ENCODE data around the gene NT5DC2.

NT5DC2 gene

GRCh38 chr3:52503788-52504424 lies 29.8 kb downstream of the NT5DC2 start:
- Histone ChIP-seq H3K9me3 (ENCODE audit: low read depth, low read length) (no peaks in the 10 kb centered on the region), H3K4me3 (no peak overlapping the region), H3K9ac (ENCODE audit: insufficient read length) (no peak overlapping the region), H3K27ac (no peak overlapping the region), H3K36me3 (ENCODE audit: insufficient read depth, low read length) (no peaks in the 10 kb centered on the region)
- TF ChIP-seq POLR2AphosphoS5 (IDR thresholded peaks at IDR 0.05; ENCODE audit: borderline replicate concordance, low read depth, low read length) (no peak), FOXP2 (optimal IDR thresholded peaks at IDR 0.05; ENCODE audit: control extremely low read depth, extremely low read length, insufficient read depth) (no peak), EZH2 (IDR thresholded peaks at IDR 0.05) (no peak)
- no peak for DNase-seq (ENCODE audit: low read depth, low spot score)

DNA sequence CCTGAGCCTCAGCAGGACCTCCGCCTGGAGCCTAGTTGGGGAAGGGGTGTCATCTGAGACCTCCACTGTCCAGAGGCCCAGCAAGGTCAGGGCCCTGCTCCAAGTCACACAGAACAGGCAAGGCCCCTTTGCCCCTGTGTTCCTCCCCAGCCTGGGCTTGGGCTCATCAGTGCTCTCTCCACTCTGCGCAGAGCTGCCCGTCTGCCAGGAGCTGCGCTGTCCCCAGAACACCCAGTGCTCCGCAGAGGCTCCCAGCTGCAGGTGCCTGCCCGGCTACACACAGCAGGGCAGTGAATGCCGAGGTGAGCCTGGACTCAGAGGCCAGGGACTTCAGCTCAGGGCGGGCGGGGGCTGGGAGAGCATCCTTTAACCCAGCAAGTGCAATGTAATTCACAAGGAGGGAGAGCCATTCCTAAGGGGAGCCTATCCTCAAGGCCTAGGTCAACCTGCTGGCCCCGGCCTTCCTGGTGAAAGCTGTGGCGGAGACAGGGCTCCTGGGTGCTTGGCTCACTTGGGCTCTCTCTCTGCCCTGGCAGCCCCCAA lies 30.8 kb downstream of the NT5DC2 start:
- Histone ChIP-seq H3K36me3 (ENCODE audit: insufficient read depth, low read length) (no peaks in the 10 kb centered on the region), H3K4me3 (no peak overlapping the region), H3K9ac (ENCODE audit: insufficient read length) (no peak overlapping the region), H3K9me3 (ENCODE audit: low read depth, low read length) (no peaks in the 10 kb centered on the region), H3K27ac (no peak overlapping the region)
- no peak for TF ChIP-seq FOXP2 (optimal IDR thresholded peaks at IDR 0.05; ENCODE audit: control extremely low read depth, extremely low read length, insufficient read depth)
- no peak for TF ChIP-seq EZH2 (IDR thresholded peaks at IDR 0.05)
- TF ChIP-seq POLR2AphosphoS5 (IDR thresholded peaks at IDR 0.05; ENCODE audit: borderline replicate concordance, low read depth, low read length): no peak
- no peak for DNase-seq (ENCODE audit: low read depth, low spot score)

GRCh38 chr3:52502001-52502400 lies 31.7 kb downstream of the NT5DC2 start:
- Histone ChIP-seq H3K4me3 (no peak overlapping the region), H3K9ac (ENCODE audit: insufficient read length) (no peak overlapping the region), H3K27ac (no peak overlapping the region), H3K9me3 (ENCODE audit: low read depth, low read length) (no peaks in the 10 kb centered on the region), H3K36me3 (ENCODE audit: insufficient read depth, low read length) (no peaks in the 10 kb centered on the region)
- no peak for DNase-seq (ENCODE audit: low read depth, low spot score)
- TF ChIP-seq FOXP2 (optimal IDR thresholded peaks at IDR 0.05; ENCODE audit: control extremely low read depth, extremely low read length, insufficient read depth) (no peak), POLR2AphosphoS5 (IDR thresholded peaks at IDR 0.05; ENCODE audit: borderline replicate concordance, low read depth, low read length) (no peak), EZH2 (IDR thresholded peaks at IDR 0.05) (no peak)

GRCh38 chr3:52501046-52501445 lies 32.6 kb downstream of the NT5DC2 start:
- H3K4me3 ChIP-seq: no peak overlapping the region
- H3K36me3 ChIP-seq (ENCODE audit: insufficient read depth, low read length): no peaks in the 10 kb centered on the region
- no peaks in the 10 kb centered on the region for H3K9me3 ChIP-seq (ENCODE audit: low read depth, low read length)
- no peak overlapping the region for H3K27ac ChIP-seq
- DNase-seq (ENCODE audit: low read depth, low spot score): no peak
- no peak overlapping the region for H3K9ac ChIP-seq (ENCODE audit: insufficient read length)
- no peak for TF ChIP-seq EZH2 (IDR thresholded peaks at IDR 0.05)
- TF ChIP-seq POLR2AphosphoS5 (IDR thresholded peaks at IDR 0.05; ENCODE audit: borderline replicate concordance, low read depth, low read length): no peak
- TF ChIP-seq FOXP2 (optimal IDR thresholded peaks at IDR 0.05; ENCODE audit: control extremely low read depth, extremely low read length, insufficient read depth): no peak

- Histone ChIP-seq H3K9ac (ENCODE audit: insufficient read length) (no peak overlapping the region), H3K27ac (no peak overlapping the region), H3K9me3 (ENCODE audit: low read depth, low read length) (no peaks in the 10 kb centered on the region), H3K4me3 (no peak overlapping the region), H3K36me3 (ENCODE audit: insufficient read depth, low read length) (no peaks in the 10 kb centered on the region)
- TF ChIP-seq POLR2AphosphoS5 (IDR thresholded peaks at IDR 0.05; ENCODE audit: borderline replicate concordance, low read depth, low read length): no peak
- no peak for TF ChIP-seq FOXP2 (optimal IDR thresholded peaks at IDR 0.05; ENCODE audit: control extremely low read depth, extremely low read length, insufficient read depth)
- TF ChIP-seq EZH2 (IDR thresholded peaks at IDR 0.05): no peak
- no peak for DNase-seq (ENCODE audit: low read depth, low spot score)
These were observed 35.3 kb downstream of the NT5DC2 start for GRCh38 chr3:52498137-52499054.

GRCh38 chr3:52495777-52496602 lies 37.7 kb downstream of the NT5DC2 start:
- Histone ChIP-seq H3K9ac (ENCODE audit: insufficient read length) (no peak overlapping the region), H3K27ac (no peak overlapping the region), H3K9me3 (ENCODE audit: low read depth, low read length) (no peaks in the 10 kb centered on the region), H3K36me3 (ENCODE audit: insufficient read depth, low read length) (no peaks in the 10 kb centered on the region), H3K4me3 (no peak overlapping the region)
- no peak for TF ChIP-seq FOXP2 (optimal IDR thresholded peaks at IDR 0.05; ENCODE audit: control extremely low read depth, extremely low read length, insufficient read depth)
- no peak for TF ChIP-seq POLR2AphosphoS5 (IDR thresholded peaks at IDR 0.05; ENCODE audit: borderline replicate concordance, low read depth, low read length)
- no peak for TF ChIP-seq EZH2 (IDR thresholded peaks at IDR 0.05)
- DNase-seq (ENCODE audit: low read depth, low spot score): no peak

GRCh38 chr3:52494886-52495495 lies 38.7 kb downstream of the NT5DC2 start, which contains the start of gene STAB1:
TSS of gene STAB1 (plus strand) at chr3:52495338. CDS start at chr3:52495414, 76 bp downstream.
- no peak within 1 kb of the TSS for H3K4me3 ChIP-seq
- no peaks in the 10 kb centered on the region for H3K9me3 ChIP-seq (ENCODE audit: low read depth, low read length)
- no peaks in the 10 kb centered on the region for H3K36me3 ChIP-seq (ENCODE audit: insufficient read depth, low read length)
- no peak within 1 kb of the TSS for H3K27ac ChIP-seq
- DNase-seq (ENCODE audit: low read depth, low spot score): no peak
- TF ChIP-seq POLR2AphosphoS5 (IDR thresholded peaks at IDR 0.05; ENCODE audit: borderline replicate concordance, low read depth, low read length): no peak
- no peak for TF ChIP-seq EZH2 (IDR thresholded peaks at IDR 0.05)
- no peak for TF ChIP-seq FOXP2 (optimal IDR thresholded peaks at IDR 0.05; ENCODE audit: control extremely low read depth, extremely low read length, insufficient read depth)
- H3K9ac ChIP-seq (ENCODE audit: insufficient read length): no peak within 1 kb of the TSS

Data from SK-N-MC (cell line).